NOMO-1 treated with DMSO at 0.1 percent for 48 hours (cell line): ENCODE results near the gene ZNF492.
"Not testable (repeated sequence)": the region's sequence is repeated elsewhere in the genome, so short reads cannot be mapped to it uniquely, and the experiment has no call there.

Experiments used
- DNase-seq: peaks from one replicate; lab custom pipeline; 2025; ENCODE audit not compliant: unreplicated experiment; lab: John Stamatoyannopoulos, UW

ZNF492 gene

DNA sequence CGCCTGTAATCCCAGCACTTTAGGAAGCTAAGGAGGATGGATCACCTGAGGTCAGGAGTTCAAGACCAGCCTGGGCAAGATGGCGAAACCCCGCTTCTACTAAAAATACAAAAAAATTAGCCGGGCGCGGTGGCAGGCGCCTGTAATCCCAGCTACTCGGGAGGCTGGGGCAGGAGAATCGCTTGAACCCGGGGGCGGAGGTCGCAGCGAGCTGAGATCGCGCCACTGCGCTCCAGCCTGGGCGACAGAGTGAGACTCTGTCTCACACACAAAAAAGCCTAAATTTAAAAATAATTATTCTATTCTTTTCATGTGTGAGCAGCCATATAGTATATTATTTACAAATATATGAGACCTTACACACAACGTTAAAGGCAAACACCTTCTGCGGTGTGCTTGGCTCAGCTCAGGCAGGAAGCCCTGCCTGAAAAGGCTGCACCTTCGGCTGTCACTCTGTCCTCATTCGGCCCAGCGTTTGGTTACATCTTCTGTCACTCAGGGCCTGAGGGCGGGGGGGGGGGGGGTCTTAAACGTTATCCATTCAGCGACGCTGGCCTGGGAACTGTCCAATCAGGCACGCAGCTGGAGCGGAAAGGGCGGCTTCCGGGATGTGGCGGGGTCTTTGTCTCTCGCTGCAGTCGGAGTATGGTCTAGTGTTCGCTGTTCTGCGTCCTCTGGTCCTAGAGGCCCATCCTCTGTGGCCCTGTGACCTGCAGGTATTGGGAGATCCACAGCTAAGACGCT is at the start of gene ZNF492:
Gene ZNF492, plus strand, starts transcription at position 619 of the 744 bp plus-strand sequence. CDS start 19,076 bp downstream, outside the sequence.
- not testable (repeated sequence) for DNase-seq

DNA sequence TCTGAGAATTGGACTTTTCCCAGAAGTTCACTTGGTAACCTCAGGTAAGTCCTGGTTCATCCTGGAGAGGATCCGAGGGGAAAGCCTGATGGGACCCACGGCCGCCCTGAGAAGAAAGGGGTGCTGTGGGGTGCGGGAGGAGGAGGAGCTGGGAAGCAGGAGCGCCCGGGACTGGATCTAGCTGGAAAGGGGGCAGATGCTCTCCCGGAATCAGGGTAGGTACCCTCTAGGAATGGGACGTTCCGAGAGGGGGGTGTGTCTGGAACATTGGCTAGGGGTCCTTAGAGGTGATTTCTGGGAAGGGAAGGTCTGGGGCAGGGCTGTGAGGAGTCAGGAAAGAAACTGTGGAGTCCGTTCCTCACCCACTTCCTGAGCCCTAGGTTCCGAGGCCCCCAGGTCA is 38.7 kb upstream of the ZNF492 start:
- no peak for DNase-seq

DNA sequence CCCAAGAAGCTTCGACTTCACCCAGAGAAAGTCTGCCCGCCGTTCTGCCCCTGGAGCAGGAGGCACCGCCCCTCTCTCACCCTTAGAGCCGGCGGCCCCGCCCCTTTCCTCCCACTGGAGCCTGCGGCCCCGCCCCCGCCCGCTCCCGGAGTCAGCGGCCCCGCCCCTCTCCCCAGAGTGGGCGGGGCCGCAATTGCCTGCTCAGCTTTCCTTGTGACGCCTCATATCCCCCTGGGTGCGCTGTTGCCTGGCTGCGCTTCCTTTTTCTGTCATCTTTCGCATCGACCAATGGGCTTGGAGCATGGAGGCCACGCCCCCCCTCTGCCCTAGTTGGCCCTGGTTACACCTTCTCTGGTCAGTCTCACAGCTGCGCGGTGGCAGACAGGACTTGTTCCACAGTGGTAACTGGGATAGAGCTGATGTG is 38.2 kb upstream of the ZNF492 start:
- no peak for DNase-seq

DNA sequence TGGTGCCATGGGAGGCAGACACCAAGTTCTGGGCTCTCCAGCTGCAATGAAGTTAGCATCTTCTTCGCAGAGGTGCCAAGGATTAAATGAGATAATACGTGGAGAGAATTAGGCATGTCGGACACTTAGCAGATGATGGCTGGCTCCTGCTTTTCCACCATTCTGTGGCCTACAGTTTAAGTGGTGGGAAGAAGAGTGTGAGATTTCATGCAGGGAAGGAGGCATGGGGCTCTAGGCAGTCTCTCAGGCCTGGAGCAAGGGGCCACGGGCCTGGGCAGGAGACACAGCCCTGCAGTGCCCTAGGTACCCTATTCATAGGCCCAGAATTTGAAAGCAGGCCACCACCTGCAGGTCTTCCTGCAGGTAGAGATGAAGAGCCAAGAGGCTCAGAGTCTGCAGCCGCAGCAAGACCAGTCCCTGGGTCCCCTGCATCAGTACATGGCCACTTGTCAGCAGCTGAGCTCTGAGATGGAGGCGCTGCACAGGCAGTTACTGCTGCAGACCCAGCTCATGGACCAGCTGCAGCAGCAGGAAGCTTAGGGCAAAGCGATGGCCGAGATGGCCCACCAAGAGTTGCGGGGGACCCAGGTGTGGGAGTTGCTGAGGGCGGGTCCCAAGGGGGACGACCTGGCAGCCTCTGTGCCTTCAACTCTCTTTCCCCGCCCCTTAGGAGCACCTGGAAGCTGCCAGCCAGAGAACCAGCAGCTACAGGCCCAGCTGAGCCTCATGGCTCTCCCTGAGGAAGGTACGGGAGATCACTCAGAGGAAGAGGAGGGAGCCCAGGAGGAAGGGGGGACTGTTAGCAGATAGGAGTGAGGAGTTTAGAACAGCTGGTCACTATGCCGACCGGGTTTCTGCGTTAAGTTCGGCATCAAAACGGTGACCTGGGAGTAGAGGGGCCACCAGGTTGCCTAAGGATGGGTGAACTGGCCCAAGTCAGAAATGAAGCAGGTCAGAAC is 33.2 kb upstream of the ZNF492 start:
- no peak for DNase-seq

DNA sequence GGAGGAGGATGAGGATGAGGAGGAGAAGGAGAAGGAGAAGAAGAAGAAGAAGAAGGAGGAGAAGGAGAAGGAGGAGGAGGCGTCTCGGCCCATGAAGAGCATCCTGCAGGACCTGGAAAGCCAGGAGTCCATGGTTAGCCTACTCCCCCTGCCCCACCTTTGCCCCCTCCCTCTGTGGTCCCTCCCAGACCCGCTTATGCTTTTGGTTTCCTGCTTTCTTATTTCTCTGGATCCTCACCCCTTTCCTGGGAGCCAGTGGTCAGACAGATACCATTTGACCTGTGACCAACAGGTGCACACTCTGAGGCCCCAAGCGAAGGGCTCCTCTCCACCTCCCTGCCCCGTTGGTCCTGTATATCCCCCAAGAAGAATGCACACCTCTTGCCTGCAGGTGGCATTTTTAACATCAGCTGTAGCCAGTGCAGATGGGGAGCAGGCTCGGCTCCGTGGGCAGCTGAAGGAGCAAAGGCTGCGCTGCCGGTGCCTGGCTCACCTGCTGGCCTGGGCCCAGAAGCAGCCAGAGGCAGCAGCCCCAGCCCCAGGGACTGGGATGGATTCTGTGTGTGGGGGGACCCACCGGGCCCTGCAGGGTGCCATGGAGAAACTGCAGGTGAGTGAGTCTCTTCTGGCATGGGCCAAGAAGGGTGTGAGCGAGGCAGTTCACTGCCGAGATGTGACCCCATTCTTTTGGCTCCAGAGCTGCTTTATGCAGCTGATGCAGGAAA is 32.1 kb upstream of the ZNF492 start:
- DNase-seq, result no peak

- no peak for DNase-seq
Observed at GRCh38 chr19:22602631-22603272, 31.4 kb upstream of the ZNF492 start.

DNA sequence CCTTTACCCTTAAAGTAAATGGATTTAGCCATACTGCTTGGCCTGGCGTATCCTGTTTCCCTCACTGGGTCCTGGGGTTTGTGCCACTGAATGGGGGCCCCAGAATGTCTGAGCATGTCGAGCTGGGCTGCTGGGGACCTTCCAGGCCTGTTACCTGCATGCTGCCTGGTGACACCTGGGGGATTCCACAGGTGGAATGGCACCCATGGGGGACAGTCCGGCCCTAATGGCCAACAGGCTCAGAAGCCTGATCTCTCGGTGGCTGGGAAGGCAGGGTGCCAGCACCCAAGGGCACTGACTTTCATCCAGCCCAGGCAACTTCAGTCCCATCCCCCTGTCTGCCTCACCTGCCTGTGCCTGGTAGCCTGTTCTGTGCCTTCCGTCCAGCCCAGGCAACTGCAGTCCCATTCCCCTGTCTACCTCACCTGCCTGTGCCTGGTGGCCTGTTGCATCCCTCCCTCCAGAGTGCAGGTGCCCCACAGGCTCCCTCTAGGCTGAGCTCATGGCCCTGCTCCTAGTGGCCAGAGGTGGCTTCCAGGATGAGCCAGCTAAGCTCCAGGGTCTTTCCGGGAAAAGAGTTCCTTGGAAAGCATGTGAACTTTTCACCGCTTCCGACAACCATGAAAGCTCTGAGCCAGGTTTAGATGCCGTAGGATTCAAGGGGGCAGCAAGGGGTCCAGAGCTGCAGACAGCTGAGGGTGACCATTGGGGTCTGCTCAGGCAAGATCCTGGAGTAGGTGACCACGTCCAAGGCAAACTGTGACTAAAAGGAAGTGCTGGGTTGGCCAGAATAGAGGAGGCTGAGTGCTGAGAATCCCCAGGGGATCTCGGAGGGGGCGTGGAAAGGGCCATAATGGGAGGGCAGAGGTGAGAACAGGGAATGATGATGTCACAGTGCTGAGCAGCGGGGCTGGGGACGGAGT is 30.3 kb upstream of the ZNF492 start:
- DNase-seq, result no peak

DNA sequence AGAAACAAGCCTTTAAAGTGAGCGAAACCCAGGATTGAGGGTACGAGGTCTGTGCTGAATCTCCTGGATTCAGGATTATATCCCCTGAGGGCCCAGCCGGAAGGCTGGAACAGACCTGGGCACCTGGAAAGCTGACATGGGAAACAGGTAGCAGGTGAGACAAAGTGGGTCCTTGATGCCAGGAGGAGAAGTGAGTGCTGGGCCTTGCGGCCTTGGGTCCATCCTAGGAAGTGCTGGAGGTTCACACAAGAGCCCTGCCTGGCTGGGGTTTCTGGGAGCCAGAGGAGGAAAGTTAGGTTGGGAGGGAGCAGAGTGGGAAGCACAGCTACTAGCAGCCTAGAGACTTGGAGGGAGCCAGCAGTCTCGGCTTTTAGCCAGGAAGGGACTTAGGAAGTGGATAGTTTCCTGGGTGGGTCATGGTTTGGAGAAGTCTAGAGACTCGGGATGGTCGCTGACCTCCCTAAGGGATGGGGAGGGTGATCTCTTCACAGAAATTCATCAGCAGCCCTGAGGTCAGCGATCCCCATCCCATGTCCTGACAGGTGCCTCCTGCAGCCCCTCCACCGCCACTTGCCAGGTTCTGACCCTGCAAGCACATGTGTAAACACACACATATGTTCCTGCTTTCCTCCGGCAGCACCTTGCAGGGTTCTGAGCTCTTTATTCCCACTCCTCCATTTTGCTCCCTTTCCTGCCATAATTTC is 29.4 kb upstream of the ZNF492 start:
- DNase-seq, result no peak

DNA sequence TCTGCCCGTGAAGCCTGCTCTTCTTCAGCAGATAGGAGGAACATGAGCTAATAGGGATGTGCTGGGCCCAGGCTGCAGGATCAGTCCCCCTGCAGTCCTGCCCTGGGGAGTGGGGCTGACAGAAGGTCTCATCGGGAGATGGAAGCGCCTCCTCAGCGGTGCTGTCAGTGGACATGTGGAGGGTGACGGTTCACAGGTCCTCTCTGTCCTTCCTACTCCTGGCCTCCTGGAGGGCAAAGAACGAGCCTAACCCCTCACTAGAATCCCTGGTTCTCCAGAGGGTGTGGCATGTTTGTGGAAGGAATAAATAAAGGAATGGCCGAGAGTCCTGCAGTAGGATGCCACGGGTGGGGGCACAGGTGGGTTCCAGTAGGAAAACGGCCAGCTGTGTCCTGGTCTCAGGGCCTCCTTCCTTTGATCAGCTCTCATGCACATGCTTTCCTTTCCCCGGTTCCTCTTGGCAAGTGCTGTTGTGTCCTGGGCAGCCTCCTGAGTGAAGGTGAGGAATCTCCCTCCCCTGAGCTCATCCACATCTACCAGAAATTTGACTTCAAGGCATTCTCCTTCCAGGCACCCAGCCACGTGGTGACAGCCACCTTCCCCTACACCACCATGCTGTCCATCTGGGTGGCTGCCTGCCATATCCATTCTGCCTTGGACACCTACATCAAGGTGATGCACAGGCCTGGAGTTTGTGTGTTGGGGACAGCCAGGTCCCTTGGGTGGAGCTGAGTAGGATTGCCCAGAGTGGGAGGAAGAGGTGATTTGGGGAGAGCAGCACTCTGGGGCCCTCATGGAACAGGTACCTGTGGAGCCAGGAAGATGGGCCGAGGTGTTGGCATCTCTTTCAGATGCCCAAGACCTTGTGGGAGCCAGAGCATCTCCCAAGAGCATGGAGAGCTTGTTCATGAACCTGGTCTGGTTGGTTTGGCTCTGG is 28.6 kb upstream of the ZNF492 start:
- no peak for DNase-seq

- DNase-seq, result no peak
Observed at GRCh38 chr19:22606212-22606553, 27.9 kb upstream of the ZNF492 start.

GRCh38 chr19:22606954-22607652 is 27.0 kb upstream of the ZNF492 start:
- no peak for DNase-seq

- DNase-seq, result no peak
Observed at GRCh38 chr19:22607653-22608430, 26.3 kb upstream of the ZNF492 start.

GRCh38 chr19:22608441-22608840 is 25.7 kb upstream of the ZNF492 start:
- no peak for DNase-seq

DNA sequence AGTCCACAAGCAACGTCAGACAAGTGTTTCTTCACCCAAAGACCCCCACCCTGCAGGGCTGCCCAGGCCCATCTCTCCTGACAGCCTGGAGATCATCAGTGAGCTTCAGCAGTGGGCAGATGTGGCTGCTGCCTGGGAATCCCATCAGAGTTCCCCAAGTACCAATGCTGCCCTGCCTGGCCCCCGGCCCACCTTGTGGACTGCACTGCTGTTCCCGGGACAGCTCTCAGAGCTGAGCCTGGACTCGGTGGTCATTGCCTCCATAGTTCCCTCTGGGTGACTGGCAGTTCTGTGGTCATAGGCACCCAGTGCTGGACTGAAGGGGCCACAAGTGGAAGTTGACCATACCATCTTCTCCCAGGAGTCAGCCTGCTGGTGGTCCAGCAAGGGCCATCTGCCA is 24.5 kb upstream of the ZNF492 start:
- DNase-seq, result no peak

GRCh38 chr19:22610121-22610520 is 24.0 kb upstream of the ZNF492 start:
- no peak for DNase-seq

GRCh38 chr19:22612316-22612715 is 21.8 kb upstream of the ZNF492 start:
- no peak for DNase-seq

DNA sequence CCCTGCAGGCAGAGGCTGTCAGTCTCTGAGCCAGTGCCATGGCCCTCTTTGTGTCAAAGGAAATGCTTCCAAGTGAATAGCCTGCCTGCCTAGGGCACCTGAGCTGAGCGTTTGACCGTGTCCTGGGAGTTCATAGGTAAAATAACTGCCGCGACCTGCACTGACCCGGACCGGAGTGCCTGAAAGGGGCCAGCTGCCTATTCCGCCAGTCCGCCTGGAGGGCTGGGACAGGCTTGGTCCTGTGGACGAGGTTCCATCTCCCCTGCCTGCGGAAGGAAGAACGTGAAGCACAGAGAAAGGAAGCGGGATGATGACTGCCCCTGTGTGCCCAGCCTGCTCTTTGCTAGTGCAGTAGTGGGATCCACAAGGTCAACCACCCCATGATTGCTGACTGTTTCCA is 17.5 kb upstream of the ZNF492 start:
- DNase-seq, result no peak
